Measurements from ENCODE around the gene ADCY9. TPM values are rescaled to one million over a fixed set of nuclear protein-coding genes. Genes with fewer than 3 reads are reported as not detected.

Gene ADCY9
- total and polyA plus RNA-seq, 7 donors = 1.8 to 28.0 (median 12.5) TPM

DNA sequence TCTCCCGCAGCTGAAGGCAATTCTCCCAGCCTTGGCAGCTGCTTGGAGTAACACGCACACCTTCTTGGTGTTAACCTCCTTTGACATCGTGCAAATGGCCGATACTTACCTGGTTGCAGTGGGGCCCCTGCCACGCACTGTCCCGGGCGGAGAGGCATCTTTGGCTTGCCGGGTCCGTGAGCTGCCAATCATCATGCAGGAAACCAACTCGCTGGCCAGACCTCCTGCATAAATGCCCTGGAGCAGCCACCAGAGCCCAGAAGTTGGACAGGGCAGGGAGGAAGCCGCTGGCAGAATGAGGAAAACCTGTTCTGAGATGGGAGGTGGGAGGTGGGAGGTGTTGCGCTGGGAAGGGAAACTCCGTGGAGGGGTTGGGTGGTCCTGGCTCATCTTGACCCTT is 194.0 kb downstream of the ADCY9 start:
- no peak overlapping the region for H3K27ac ChIP-seq
- no peak for DNase-seq
- no peak overlapping the region for H3K4me3 ChIP-seq
- 63 to 76% methylated on average over 13 of the region's 13 CpGs for WGBS, 2 donors
- TF ChIP-seq EP300 (IDR thresholded peaks at IDR 0.05) = no peak
- no peak for TF ChIP-seq CTCF (IDR thresholded peaks at IDR 0.05)
- no peak for TF ChIP-seq POLR2AphosphoS5 (IDR thresholded peaks at IDR 0.05)
- TF ChIP-seq POLR2A (IDR thresholded peaks at IDR 0.05) = no peak
- intact Hi-C loops (cut with DNase I) = no loop called here
- H3K27me3 ChIP-seq = peaks cover 0 to 7% (median 0%) of the 10 kb centered on the region in 3 donors
- H3K36me3 ChIP-seq = no peaks in the 10 kb centered on the region
- peaks cover 0 to 10% (median 3%) of the 10 kb centered on the region in 4 donors for H3K9me3 ChIP-seq
- H3K4me1 ChIP-seq = no peaks in the 10 kb centered on the region

- WGBS, 2 donors = 85 to 89% methylated on average over 8 of the region's 8 CpGs
- H3K9me3 ChIP-seq = peaks cover 0 to 10% (median 3%) of the 10 kb centered on the region in 4 donors
- H3K4me1 ChIP-seq = no peaks in the 10 kb centered on the region
- TF ChIP-seq CTCF (IDR thresholded peaks at IDR 0.05) (no peak), POLR2A (IDR thresholded peaks at IDR 0.05) (no peak), EP300 (IDR thresholded peaks at IDR 0.05) (no peak), POLR2AphosphoS5 (IDR thresholded peaks at IDR 0.05) (no peak)
- DNase-seq = no peak
- H3K4me3 ChIP-seq = no peak overlapping the region
- H3K27ac ChIP-seq = no peak overlapping the region
- H3K27me3 ChIP-seq = peaks cover 0 to 7% (median 0%) of the 10 kb centered on the region in 3 donors
- no peaks in the 10 kb centered on the region for H3K36me3 ChIP-seq
- intact Hi-C loops (cut with DNase I) = no loop called here
Measured at GRCh38 chr16:3920206-3920605, 196.0 kb downstream of the ADCY9 start.

- intact Hi-C loops (cut with DNase I) = no loop called here
- H3K27ac ChIP-seq = no peak overlapping the region
- H3K4me1 ChIP-seq = no peaks in the 10 kb centered on the region
- TF ChIP-seq POLR2AphosphoS5 (IDR thresholded peaks at IDR 0.05) (no peak), EP300 (IDR thresholded peaks at IDR 0.05) (no peak), CTCF (IDR thresholded peaks at IDR 0.05) (no peak), POLR2A (IDR thresholded peaks at IDR 0.05) (no peak)
- H3K9me3 ChIP-seq = peaks cover 0 to 10% (median 3%) of the 10 kb centered on the region in 4 donors
- H3K27me3 ChIP-seq = peaks cover 0 to 7% (median 0%) of the 10 kb centered on the region in 3 donors
- peak; percentile 21 for DNase-seq
- no peaks in the 10 kb centered on the region for H3K36me3 ChIP-seq
- H3K4me3 ChIP-seq = no peak overlapping the region
- WGBS, 2 donors = 79 to 86% methylated on average over 6 of the region's 6 CpGs
Measured at GRCh38 chr16:3919413-3919812, 196.8 kb downstream of the ADCY9 start.

DNA sequence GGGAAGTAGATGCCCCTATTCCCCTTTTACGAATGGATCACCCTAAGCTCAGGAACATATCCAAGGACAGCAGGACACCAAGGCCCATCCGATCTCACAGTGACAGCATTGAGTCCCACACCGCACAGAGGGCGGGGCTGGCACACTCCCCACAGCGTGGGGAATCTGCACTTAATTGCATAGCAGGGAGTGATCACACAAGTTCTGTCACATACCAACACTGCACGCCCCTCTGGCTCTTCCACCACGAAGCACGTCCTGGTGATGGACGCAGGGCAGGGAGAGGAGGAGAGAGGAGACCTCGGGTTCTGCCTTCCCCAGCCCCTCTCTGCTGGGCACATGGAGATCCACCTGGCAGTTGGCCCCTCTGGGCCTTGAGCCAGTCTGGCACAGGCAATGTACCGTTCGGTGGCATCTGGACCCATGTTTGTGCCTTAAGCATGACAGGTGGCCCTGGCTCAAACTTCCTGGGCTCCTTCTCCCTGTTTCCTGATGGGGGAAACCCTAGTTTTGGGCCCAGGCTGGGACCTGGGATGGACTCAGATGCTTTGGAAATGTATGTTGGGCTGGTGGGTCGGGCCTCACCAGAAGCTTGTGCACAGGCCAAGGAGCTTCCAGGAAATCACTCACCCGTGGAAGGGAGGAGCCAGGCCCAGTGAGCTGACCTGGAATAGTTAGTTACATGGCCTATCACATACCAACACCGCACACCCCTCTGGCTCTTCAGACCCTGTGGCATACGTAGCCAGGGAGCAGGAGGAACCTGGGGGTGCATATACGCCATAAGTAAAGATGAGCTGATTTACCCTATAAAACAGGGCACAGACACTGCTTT is 200.6 kb downstream of the ADCY9 start:
- intact Hi-C loops (cut with DNase I) = no loop called here
- no peak overlapping the region for H3K4me3 ChIP-seq
- no peaks in the 10 kb centered on the region for H3K27me3 ChIP-seq
- peaks cover 0 to 10% (median 3%) of the 10 kb centered on the region in 4 donors for H3K9me3 ChIP-seq
- no peaks in the 10 kb centered on the region for H3K4me1 ChIP-seq
- TF ChIP-seq POLR2A (IDR thresholded peaks at IDR 0.05) = no peak
- TF ChIP-seq EP300 (IDR thresholded peaks at IDR 0.05) = no peak
- TF ChIP-seq POLR2AphosphoS5 (IDR thresholded peaks at IDR 0.05) = no peak
- no peak for TF ChIP-seq CTCF (IDR thresholded peaks at IDR 0.05)
- WGBS, 2 donors = 79 to 85% methylated on average over 17 of the region's 17 CpGs
- peak; percentile 24 for DNase-seq
- H3K36me3 ChIP-seq = no peaks in the 10 kb centered on the region
- H3K27ac ChIP-seq = no peak overlapping the region
